Measurements from ENCODE around the gene BAZ2B. TPM values are rescaled to one million over a fixed set of nuclear protein-coding genes. Genes with fewer than 3 reads are reported as not detected.

BAZ2B gene
- total and polyA plus RNA-seq, 12 donors: 6.8 to 57.2 (median 44.9) TPM

GRCh38 chr2:159307942-159308341 is 308.4 kb downstream of the BAZ2B start:
- no peaks in the 10 kb centered on the region for H3K4me1 ChIP-seq
- H3K36me3 ChIP-seq: no peaks in the 10 kb centered on the region
- H3K9me3 ChIP-seq: peaks cover 0 to 8% (median 0%) of the 10 kb centered on the region in 11 donors
- H3K27me3 ChIP-seq: no peaks in the 10 kb centered on the region
- intact Hi-C loops (cut with DNase I): no loop called here
- no peak overlapping the region for H3K27ac ChIP-seq
- H3K4me3 ChIP-seq: no peak overlapping the region
- ATAC-seq: no peak
- no peak for TF ChIP-seq CTCF (IDR thresholded peaks at IDR 0.05)
- no peak for DNase-seq

GRCh38 chr2:159300586-159300985 is 315.8 kb downstream of the BAZ2B start:
- no peak overlapping the region for H3K4me3 ChIP-seq
- ATAC-seq (no peak), DNase-seq (no peak)
- no peaks in the 10 kb centered on the region for H3K27me3 ChIP-seq
- no peak for TF ChIP-seq CTCF (IDR thresholded peaks at IDR 0.05)
- no peaks in the 10 kb centered on the region for H3K4me1 ChIP-seq
- H3K27ac ChIP-seq: no peak overlapping the region
- H3K36me3 ChIP-seq: no peaks in the 10 kb centered on the region
- intact Hi-C loops (cut with DNase I): no loop called here
- WGBS, 2 donors: 84 to 87% methylated on average over 3 of the region's 3 CpGs
- peaks cover 0 to 8% (median 0%) of the 10 kb centered on the region in 11 donors for H3K9me3 ChIP-seq

GRCh38 chr2:159298967-159299366 is 317.4 kb downstream of the BAZ2B start:
- H3K27me3 ChIP-seq: no peaks in the 10 kb centered on the region
- H3K4me3 ChIP-seq: no peak overlapping the region
- no peaks in the 10 kb centered on the region for H3K36me3 ChIP-seq
- intact Hi-C loops (cut with DNase I): no loop called here
- no peaks in the 10 kb centered on the region for H3K4me1 ChIP-seq
- DNase-seq (no peak), ATAC-seq (no peak)
- no peak overlapping the region for H3K27ac ChIP-seq
- TF ChIP-seq CTCF (IDR thresholded peaks at IDR 0.05): no peak
- peaks cover 0 to 2% (median 0%) of the 10 kb centered on the region in 11 donors for H3K9me3 ChIP-seq

- TF ChIP-seq CTCF (IDR thresholded peaks at IDR 0.05): no peak
- intact Hi-C loops (cut with DNase I): no loop called here
- Histone ChIP-seq H3K4me1 (no peaks in the 10 kb centered on the region), H3K4me3 (no peak overlapping the region), H3K9me3 (no peaks in the 10 kb centered on the region), H3K36me3 (no peaks in the 10 kb centered on the region), H3K27me3 (no peaks in the 10 kb centered on the region), H3K27ac (no peak overlapping the region)
- no peak for DNase-seq
- no peak for ATAC-seq
- WGBS, 2 donors: 95 to 96% methylated on average over 5 of the region's 5 CpGs
Measured at GRCh38 chr2:159297042-159297707, 319.2 kb downstream of the BAZ2B start.

All from heart right ventricle (tissue), 16 donors.